ENCODE measurements around the gene USP13.
"Not testable (repeated sequence)": the region's sequence is repeated elsewhere in the genome, so short reads cannot be mapped to it uniquely, and the experiment has no call there.

The USP13 gene

DNA sequence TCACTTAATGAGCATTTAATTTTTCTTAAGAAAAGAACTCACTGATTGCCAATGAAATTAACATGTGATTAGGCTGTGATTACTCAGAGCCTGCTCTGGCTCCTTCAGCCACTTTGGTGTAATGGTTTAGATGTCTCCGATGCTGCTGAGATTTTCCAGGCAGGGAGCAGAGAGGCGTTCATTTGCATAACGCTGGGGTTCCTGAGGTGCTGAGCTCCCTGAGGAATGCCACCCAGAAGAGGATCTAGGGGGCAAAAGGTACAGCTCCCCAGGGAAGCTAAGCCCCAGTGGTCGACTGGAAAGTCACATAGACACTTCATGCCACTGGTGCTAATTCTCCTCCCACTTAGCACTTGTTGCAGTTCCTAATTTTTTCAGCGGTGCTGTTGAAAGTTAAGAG lies 119.5 kb downstream of the USP13 start:
- Histone ChIP-seq H3K36me3 (ENCODE audit: insufficient read depth, low read depth, low read length) (peaks cover 15% of the 10 kb centered on the region), H3K9ac (ENCODE audit: low read depth, low read length) (no peak overlapping the region), H3K27ac (ENCODE audit: low read length) (no peak overlapping the region), H3K27me3 (ENCODE audit: insufficient read depth, low read length) (no peaks in the 10 kb centered on the region), H3K4me1 (ENCODE audit: insufficient read depth, low read length) (peaks cover 17% of the 10 kb centered on the region; the same call in 1 of the 2 replicates), H3K4me3 (ENCODE audit: low read length) (no peak overlapping the region; the same call in 1 of the 2 replicates), H3K9me3 (ENCODE audit: insufficient read depth, low read depth, low read length) (peaks cover 5% of the 10 kb centered on the region; the same call in 1 of the 2 replicates)

DNA sequence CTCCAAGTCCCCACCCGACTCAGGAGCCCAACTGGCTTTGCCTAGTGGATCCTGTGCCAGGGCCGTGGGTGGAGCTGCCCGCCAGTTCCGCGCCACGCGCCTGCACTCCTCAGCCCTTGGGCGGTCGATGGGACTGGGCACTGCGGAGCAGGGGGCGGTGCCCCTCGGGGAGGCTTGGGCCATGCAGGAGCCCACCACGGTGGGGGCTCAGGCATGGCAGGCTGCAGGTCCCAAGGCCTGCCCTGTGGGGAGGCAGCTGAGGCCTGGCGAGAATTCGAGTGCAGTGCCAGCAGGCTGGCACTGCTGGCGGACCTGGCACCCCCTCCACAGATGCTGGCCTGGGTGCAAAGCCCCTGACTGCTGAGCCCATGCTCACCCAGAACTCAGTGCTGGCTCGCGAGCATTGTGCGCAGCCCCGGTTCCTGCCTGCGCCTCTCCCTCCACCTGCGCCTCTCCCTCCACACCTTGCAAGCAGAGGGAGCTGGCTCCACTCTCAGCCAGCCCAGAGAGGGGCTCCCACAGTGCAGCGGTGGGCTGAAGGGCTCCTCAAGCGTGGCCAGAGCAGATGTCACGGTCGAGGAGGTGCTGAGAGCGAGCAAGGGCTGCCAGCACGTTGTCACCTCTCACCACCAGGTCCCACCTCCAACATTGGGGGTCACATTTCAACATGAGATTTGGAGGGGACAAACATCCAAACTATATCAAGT lies 122.7 kb downstream of the USP13 start:
- Histone ChIP-seq H3K4me3 (ENCODE audit: low read length) (no peak overlapping the region), H3K9me3 (ENCODE audit: insufficient read depth, low read depth, low read length) (peaks cover 5% of the 10 kb centered on the region; the same call in 1 of the 2 replicates), H3K27me3 (ENCODE audit: insufficient read depth, low read length) (no peaks in the 10 kb centered on the region), H3K27ac (ENCODE audit: low read length) (no peak overlapping the region), H3K4me1 (ENCODE audit: insufficient read depth, low read length) (peaks cover 17% of the 10 kb centered on the region; the same call in 1 of the 2 replicates), H3K36me3 (ENCODE audit: insufficient read depth, low read depth, low read length) (peaks cover 8% of the 10 kb centered on the region; the same call in 1 of the 2 replicates), H3K9ac (ENCODE audit: low read depth, low read length) (no peak overlapping the region)

DNA sequence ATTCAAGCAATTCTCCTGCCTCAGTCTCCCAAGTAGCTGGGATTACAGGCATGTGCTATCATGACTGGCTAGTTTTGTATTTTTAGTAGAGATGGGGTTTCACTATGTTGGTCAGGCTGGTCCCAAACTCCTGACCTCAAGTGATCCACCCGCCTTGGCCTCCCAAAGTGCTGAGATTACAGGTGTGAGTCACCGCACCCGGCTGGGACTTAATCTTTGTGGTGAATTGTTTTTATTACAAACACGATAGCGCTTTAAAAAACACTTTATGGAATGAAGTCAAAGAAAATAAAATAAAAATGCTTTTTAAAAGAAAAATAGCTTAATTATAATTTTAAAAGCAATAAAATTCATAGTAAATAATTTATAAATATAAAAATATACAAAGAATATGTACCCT lies 130.0 kb downstream of the USP13 start:
- H3K9me3 ChIP-seq (ENCODE audit: insufficient read depth, low read depth, low read length); H3K4me3 ChIP-seq (ENCODE audit: low read length); H3K27ac ChIP-seq (ENCODE audit: low read length); H3K27me3 ChIP-seq (ENCODE audit: insufficient read depth, low read length); H3K4me1 ChIP-seq (ENCODE audit: insufficient read depth, low read length); H3K9ac ChIP-seq (ENCODE audit: low read depth, low read length): not testable (repeated sequence)
- H3K36me3 ChIP-seq (ENCODE audit: insufficient read depth, low read depth, low read length), result peaks cover 42% of the 10 kb centered on the region; the same call in 1 of the 2 replicates

DNA sequence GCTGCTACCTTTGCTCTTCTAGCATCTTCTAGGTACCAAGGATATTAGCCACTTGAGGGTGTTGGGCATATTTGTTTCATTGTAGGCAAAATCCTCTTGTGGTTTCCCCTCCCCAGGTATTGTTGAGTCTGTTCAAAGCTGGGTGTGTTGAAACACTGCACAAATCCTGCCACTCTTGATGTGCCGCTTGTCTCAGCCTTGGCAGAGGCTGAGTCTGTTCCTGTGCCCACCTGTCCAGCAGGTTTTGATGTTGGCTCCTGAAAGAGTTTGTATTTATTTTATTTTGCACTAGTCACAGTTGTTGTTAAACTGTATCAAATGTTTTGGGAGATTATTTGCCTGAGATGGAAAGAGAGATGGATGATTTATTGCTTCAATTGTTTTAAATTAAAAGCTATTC lies 136.2 kb downstream of the USP13 start:
- no peaks in the 10 kb centered on the region for H3K4me1 ChIP-seq (ENCODE audit: insufficient read depth, low read length)
- H3K9ac ChIP-seq (ENCODE audit: low read depth, low read length), result no peak overlapping the region
- H3K4me3 ChIP-seq (ENCODE audit: low read length), result no peak overlapping the region
- peaks cover 19% of the 10 kb centered on the region; the same call in 1 of the 2 replicates for H3K36me3 ChIP-seq (ENCODE audit: insufficient read depth, low read depth, low read length)
- no peak overlapping the region for H3K27ac ChIP-seq (ENCODE audit: low read length)
- no peaks in the 10 kb centered on the region for H3K27me3 ChIP-seq (ENCODE audit: insufficient read depth, low read length)
- no peaks in the 10 kb centered on the region for H3K9me3 ChIP-seq (ENCODE audit: insufficient read depth, low read depth, low read length)

DNA sequence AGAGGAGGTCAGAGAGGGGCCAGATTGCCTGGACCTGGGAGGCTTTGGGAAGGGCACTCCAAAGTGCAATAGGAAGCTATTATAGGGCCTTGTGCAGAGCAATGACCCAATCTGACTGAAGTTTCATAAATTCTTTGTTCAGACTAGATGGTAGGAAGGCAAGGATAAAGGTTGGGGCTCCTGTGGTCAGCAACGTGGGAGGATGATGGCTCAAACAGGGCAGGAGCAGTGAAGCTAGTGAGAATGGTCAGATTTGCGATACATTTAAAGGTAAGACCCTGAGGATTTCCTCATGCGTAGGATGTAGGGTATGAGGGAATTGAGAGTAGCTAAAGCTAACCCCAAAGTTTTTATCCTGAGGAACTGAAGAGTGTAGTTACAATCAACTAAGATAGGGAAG lies 139.0 kb downstream of the USP13 start:
- Histone ChIP-seq H3K4me1 (ENCODE audit: insufficient read depth, low read length) (no peaks in the 10 kb centered on the region), H3K4me3 (ENCODE audit: low read length) (no peak overlapping the region), H3K9me3 (ENCODE audit: insufficient read depth, low read depth, low read length) (no peaks in the 10 kb centered on the region), H3K36me3 (ENCODE audit: insufficient read depth, low read depth, low read length) (no peaks in the 10 kb centered on the region), H3K27ac (ENCODE audit: low read length) (no peak overlapping the region), H3K9ac (ENCODE audit: low read depth, low read length) (no peak overlapping the region), H3K27me3 (ENCODE audit: insufficient read depth, low read length) (no peaks in the 10 kb centered on the region)

DNA sequence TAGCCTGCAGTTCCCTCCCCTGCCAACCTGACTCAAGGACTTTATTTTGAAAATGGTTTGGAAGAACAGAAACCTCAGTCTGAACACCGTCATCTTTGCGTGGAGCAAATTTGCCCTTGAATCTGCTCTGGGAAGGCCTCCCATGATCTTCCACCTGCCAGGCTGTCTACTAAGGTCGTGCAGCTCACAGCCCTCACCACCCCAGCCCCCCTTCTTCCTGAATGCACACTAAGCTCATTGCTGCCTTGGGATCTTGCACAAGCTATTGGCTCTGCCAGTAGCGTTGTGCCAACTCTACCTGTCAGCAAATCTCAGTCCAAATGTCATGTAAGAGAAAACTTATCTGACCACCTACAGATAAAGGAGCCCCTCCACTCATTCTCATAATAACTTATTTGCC lies 141.5 kb downstream of the USP13 start:
- Histone ChIP-seq H3K4me3 (ENCODE audit: low read length) (no peak overlapping the region), H3K27ac (ENCODE audit: low read length) (no peak overlapping the region), H3K9me3 (ENCODE audit: insufficient read depth, low read depth, low read length) (no peaks in the 10 kb centered on the region), H3K9ac (ENCODE audit: low read depth, low read length) (no peak overlapping the region), H3K27me3 (ENCODE audit: insufficient read depth, low read length) (no peaks in the 10 kb centered on the region), H3K36me3 (ENCODE audit: insufficient read depth, low read depth, low read length) (no peaks in the 10 kb centered on the region), H3K4me1 (ENCODE audit: insufficient read depth, low read length) (no peaks in the 10 kb centered on the region)

DNA sequence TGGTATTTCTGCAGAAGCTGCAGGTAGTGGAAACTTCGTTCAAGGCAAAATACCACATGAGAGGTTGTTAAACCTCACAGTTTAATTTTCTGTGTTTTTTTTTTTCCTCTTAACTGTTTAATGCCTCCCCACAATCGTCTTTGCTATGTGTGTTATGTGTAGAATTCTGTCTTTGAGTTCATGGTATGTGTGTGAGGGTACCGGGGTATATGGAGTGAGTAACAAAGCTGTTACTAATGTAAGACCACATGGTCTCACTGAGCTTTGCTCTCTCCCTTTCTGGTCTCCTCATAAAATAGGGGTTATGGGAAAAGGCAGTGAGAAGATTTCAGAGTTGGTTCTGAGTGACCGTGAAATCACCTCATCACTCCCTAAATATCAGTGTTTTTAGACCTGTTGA lies 143.6 kb downstream of the USP13 start:
- Histone ChIP-seq H3K9ac (ENCODE audit: low read depth, low read length) (no peak overlapping the region), H3K4me1 (ENCODE audit: insufficient read depth, low read length) (no peaks in the 10 kb centered on the region), H3K9me3 (ENCODE audit: insufficient read depth, low read depth, low read length) (no peaks in the 10 kb centered on the region), H3K27ac (ENCODE audit: low read length) (no peak overlapping the region), H3K27me3 (ENCODE audit: insufficient read depth, low read length) (no peaks in the 10 kb centered on the region), H3K4me3 (ENCODE audit: low read length) (no peak overlapping the region), H3K36me3 (ENCODE audit: insufficient read depth, low read depth, low read length) (no peaks in the 10 kb centered on the region)

DNA sequence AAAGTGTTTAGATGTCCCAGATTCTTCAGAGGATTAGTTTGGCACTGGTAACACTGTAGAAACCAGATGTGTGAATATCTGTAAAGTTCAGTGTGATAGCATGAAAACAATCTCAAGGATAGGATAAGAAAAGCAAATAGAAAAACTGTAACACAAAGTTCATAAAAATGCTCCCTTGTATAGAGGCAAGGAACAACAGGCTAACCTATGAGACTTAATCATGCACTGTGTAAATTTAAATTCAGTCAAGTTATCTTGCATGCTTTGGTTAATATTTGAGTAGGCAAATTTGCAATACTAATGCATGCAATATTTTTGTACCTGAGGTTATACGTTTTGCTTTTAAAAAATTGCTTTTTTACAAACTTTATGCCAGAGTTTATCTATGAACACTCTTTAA lies 144.4 kb downstream of the USP13 start:
- Histone ChIP-seq H3K36me3 (ENCODE audit: insufficient read depth, low read depth, low read length) (no peaks in the 10 kb centered on the region), H3K9me3 (ENCODE audit: insufficient read depth, low read depth, low read length) (no peaks in the 10 kb centered on the region), H3K4me3 (ENCODE audit: low read length) (no peak overlapping the region), H3K27me3 (ENCODE audit: insufficient read depth, low read length) (no peaks in the 10 kb centered on the region), H3K27ac (ENCODE audit: low read length) (no peak overlapping the region), H3K4me1 (ENCODE audit: insufficient read depth, low read length) (no peaks in the 10 kb centered on the region), H3K9ac (ENCODE audit: low read depth, low read length) (no peak overlapping the region)

DNA sequence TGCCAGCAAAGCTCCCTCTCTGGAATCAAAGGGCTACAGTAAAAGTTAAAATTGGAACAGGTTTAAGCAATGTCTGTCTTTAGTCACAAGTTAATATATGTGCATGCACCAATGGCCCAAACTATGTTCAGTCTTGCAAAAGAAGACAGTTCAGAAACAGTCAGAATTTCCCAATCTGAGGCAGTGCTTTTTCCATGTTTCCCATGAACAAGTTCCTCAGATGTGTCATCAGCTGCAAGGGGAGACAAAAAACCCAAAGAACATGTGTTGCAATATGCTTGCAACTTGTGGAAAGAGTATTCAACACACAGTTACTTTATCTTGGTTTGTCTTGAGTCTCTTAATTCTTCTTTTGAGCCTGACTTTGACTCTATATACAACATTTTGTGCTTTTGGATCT lies 148.4 kb downstream of the USP13 start:
- Histone ChIP-seq H3K9ac (ENCODE audit: low read depth, low read length) (no peak overlapping the region), H3K9me3 (ENCODE audit: insufficient read depth, low read depth, low read length) (no peaks in the 10 kb centered on the region), H3K27ac (ENCODE audit: low read length) (no peak overlapping the region), H3K27me3 (ENCODE audit: insufficient read depth, low read length) (no peaks in the 10 kb centered on the region), H3K4me3 (ENCODE audit: low read length) (no peak overlapping the region), H3K4me1 (ENCODE audit: insufficient read depth, low read length) (no peaks in the 10 kb centered on the region), H3K36me3 (ENCODE audit: insufficient read depth, low read depth, low read length) (no peaks in the 10 kb centered on the region)

DNA sequence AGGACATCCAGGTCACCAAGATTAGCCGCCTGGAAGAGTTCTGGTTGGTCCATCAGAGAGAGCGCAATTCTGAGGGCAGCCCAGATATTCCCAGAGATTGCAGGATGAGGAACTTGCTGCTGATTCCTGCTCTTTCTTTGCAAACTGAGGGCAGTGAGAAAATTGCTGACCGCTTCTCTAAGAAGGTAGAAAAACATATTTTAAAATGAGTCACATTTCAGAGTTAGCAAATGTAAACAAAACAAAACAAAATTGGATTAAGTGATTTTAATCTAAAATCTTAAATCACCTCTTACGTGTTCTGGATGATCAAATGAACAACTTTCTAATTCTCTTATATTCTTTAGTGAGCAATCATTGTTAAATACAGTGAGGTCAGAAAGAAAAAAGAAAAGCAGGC lies 149.0 kb downstream of the USP13 start:
- no peak overlapping the region for H3K27ac ChIP-seq (ENCODE audit: low read length)

DNA sequence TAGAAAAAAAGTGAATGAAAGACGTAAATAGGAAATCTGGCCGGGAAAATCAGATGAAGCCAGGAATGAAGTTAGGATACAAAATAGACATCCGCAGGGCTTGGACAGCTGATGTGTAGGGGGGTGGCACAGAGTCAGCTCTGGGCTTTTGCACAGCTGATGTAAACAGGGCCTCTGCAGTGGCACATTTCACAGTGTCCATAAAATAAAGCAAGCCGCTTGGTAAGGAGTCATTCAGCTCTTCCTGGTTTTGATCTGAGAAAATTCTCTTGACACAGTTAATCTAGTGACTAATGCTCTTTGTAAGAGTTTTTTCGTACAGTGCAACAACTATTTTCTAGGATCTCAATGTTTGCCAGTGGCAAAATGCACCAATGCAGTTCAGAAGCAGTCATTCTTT lies 153.3 kb downstream of the USP13 start:
- H3K4me3 ChIP-seq (ENCODE audit: low read length), result no peak overlapping the region
- H3K9ac ChIP-seq (ENCODE audit: low read depth, low read length), result no peak overlapping the region
- H3K9me3 ChIP-seq (ENCODE audit: insufficient read depth, low read depth, low read length), result no peaks in the 10 kb centered on the region
- no peaks in the 10 kb centered on the region for H3K4me1 ChIP-seq (ENCODE audit: insufficient read depth, low read length)
- no peak overlapping the region for H3K27ac ChIP-seq (ENCODE audit: low read length)
- H3K27me3 ChIP-seq (ENCODE audit: insufficient read depth, low read length), result no peaks in the 10 kb centered on the region
- no peaks in the 10 kb centered on the region for H3K36me3 ChIP-seq (ENCODE audit: insufficient read depth, low read depth, low read length)

More for the DNA sequence above, 149.0 kb downstream of the USP13 start:
- H3K4me3 ChIP-seq (ENCODE audit: low read length), result no peak overlapping the region
- H3K9me3 ChIP-seq (ENCODE audit: insufficient read depth, low read depth, low read length), result no peaks in the 10 kb centered on the region
- no peak overlapping the region for H3K9ac ChIP-seq (ENCODE audit: low read depth, low read length)
- H3K27me3 ChIP-seq (ENCODE audit: insufficient read depth, low read length), result no peaks in the 10 kb centered on the region
- H3K4me1 ChIP-seq (ENCODE audit: insufficient read depth, low read length), result no peaks in the 10 kb centered on the region
- H3K36me3 ChIP-seq (ENCODE audit: insufficient read depth, low read depth, low read length), result no peaks in the 10 kb centered on the region

DNA sequence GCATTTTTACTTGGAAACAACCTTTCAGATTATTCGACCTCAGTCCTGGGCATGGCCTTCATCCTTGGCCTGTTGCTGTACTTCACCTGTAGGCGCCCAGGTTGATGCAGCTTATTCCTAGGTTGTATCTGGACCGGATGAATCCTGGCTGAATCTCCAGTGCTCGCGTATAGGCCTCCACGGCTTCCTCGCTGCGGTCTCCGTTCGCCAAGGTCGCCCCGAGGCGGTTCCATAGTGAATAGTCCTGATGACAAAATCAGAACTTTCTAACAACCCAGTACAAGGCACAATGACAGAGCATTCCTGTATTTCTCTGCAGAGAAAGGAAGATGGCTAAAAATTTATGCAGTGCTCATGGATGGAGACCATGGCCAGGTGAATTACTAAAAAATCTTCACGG lies 154.7 kb downstream of the USP13 start:
- H3K9me3 ChIP-seq (ENCODE audit: insufficient read depth, low read depth, low read length), result no peaks in the 10 kb centered on the region

More for the DNA sequence above, 154.7 kb downstream of the USP13 start:
- Histone ChIP-seq H3K36me3 (ENCODE audit: insufficient read depth, low read depth, low read length) (no peaks in the 10 kb centered on the region), H3K27me3 (ENCODE audit: insufficient read depth, low read length) (no peaks in the 10 kb centered on the region), H3K27ac (ENCODE audit: low read length) (no peak overlapping the region), H3K9ac (ENCODE audit: low read depth, low read length) (no peak overlapping the region), H3K4me3 (ENCODE audit: low read length) (no peak overlapping the region), H3K4me1 (ENCODE audit: insufficient read depth, low read length) (no peaks in the 10 kb centered on the region)
